K562 (cell line): ENCODE data around the gene GBP7. TPM values are rescaled to one million over a fixed set of nuclear protein-coding genes. Genes with fewer than 3 reads are reported as not detected.

Experiments
- ATAC-seq: fragments of 200-7000 bp; cut with Tn5 transposase; 3 replicates; pipeline ENCODE4 v1.9.1; 2020; ENCODE audit warnings: moderate library complexity
- BruUV-seq: library from RNA; stranded (reverse); fragments of 400-500 nt; replicated peaks from 2 replicates; lab custom pipeline; 2021; lab: Mats Ljungman, UMichigan
- CTCF ChIA-PET: fragments of 300-600 bp; formaldehyde crosslinking; extraction: SDS; loops from one replicate; lab custom pipeline; 2021; ENCODE audit warnings: low intra/inter-chr PET ratio; lab: Yijun Ruan, JAX
- POLR2A ChIA-PET: fragments of 300-600, 350-650 bp; sonication (Branson Sonifier 250); formaldehyde crosslinking; extraction: SDS; loops from one replicate; lab custom pipeline; 2021; ENCODE audit warnings: antibody characterized with exemption, inconsistent platforms; lab: Yijun Ruan, JAX
- DNase-seq, 4 experiments: peaks; one replicate each; pipeline versions ENCODE4 v3.0.0 to v3.0.0-alpha.2; 2011 to 2018; ENCODE audit warnings: low spot score in 3 of 4, mixed read lengths in 3 of 4; ENCODE audit errors: extremely low read depth in 1 of 4
- FAIRE-seq: peaks from 2 replicates; lab custom pipeline; 2011; peaks lifted over from hg19 to GRCh38; lab: Jason Lieb, UNC
- H2AFZ ChIP-seq: 2 replicates; pipeline ENCODE4 v1.6.0; 2011; ENCODE audit warnings: low read depth, low read length, control low read depth, inconsistent platforms
- H3K27ac ChIP-seq: fragments of 200-600 bp; 3 replicates; pipeline ENCODE4 v1.8.0; 2011; ENCODE audit warnings: low read depth, mild to moderate bottlenecking, control low read depth, inconsistent platforms, low read length, moderate library complexity, mixed read lengths; ENCODE audit errors: extremely low read depth
- H3K27me3 ChIP-seq, 2 experiments: fragments of 300-600 bp in 1 of 2; 2 replicates in 1 of 2; 3 replicates in 1 of 2; pipeline versions ENCODE4 v1.6.0 to v1.8.0; 2011; ENCODE audit warnings: inconsistent platforms in 2 of 2, low read length in 2 of 2, mild to moderate bottlenecking in 1 of 2, mixed read lengths in 1 of 2, moderate library complexity in 1 of 2; ENCODE audit not compliant: control insufficient read depth in 2 of 2, insufficient read depth in 2 of 2
- H3K36me3 ChIP-seq: fragments of 300-600 bp; 3 replicates; pipeline ENCODE4 v1.8.0; 2011; ENCODE audit warnings: mild to moderate bottlenecking, low read length, inconsistent platforms; ENCODE audit not compliant: control insufficient read depth, insufficient read depth
- H3K4me1 ChIP-seq, 2 experiments: fragments of 200-600 bp in 1 of 2; replicated peaks in 1 of 2; 2 replicates in 1 of 2; 3 replicates in 1 of 2; pipeline versions ENCODE4 v1.5.1 to v1.8.0; 2011; ENCODE audit warnings: inconsistent platforms in 2 of 2, low read length in 2 of 2, mild to moderate bottlenecking in 1 of 2, mixed read lengths in 1 of 2, moderate library complexity in 1 of 2; ENCODE audit not compliant: control insufficient read depth in 2 of 2, insufficient read depth in 2 of 2
- H3K4me2 ChIP-seq: 2 replicates; pipeline ENCODE4 v1.6.1; 2011; ENCODE audit warnings: low read length, control low read depth, inconsistent platforms, mixed read lengths; ENCODE audit not compliant: insufficient read depth
- H3K4me3 ChIP-seq: fragments of 200-600 bp; sonication (generic), shearing (Covaris generic); 2 replicates; pipeline ENCODE4 v1.5.1; 2016; ENCODE audit warnings: control low read depth, inconsistent platforms
- H3K79me2 ChIP-seq: fragments of 200-600 bp; 3 replicates; pipeline ENCODE4 v1.8.0; 2011; ENCODE audit warnings: low read length, inconsistent platforms; ENCODE audit not compliant: control insufficient read depth, insufficient read depth
- H3K9ac ChIP-seq, 2 experiments: 2 replicates each; pipeline versions ENCODE4 v1.6.0 to v1.6.1; 2011; ENCODE audit warnings: low read depth in 2 of 2, low read length in 2 of 2, control low read depth in 1 of 2, inconsistent platforms in 1 of 2, mild to moderate bottlenecking in 1 of 2, mixed read lengths in 1 of 2; ENCODE audit not compliant: insufficient read depth in 1 of 2
- H3K9me1 ChIP-seq: one replicate; pipeline ENCODE4 v1.6.0; 2011; ENCODE audit warnings: inconsistent platforms, mild to moderate bottlenecking, low read length, moderate library complexity; ENCODE audit not compliant: control insufficient read depth, insufficient read depth
- H3K9me3 ChIP-seq: replicated peaks from 2 replicates; pipeline ENCODE4 v1.5.1; 2011; ENCODE audit warnings: low read depth, low read length, inconsistent platforms; ENCODE audit not compliant: control insufficient read depth, insufficient read depth
- H4K20me1 ChIP-seq: replicated peaks from 2 replicates; pipeline ENCODE4 v1.6.1; 2011; ENCODE audit warnings: low read length, inconsistent platforms, mixed read lengths; ENCODE audit not compliant: control insufficient read depth, insufficient read depth
- ARNT ChIP-seq, 2 experiments: fragments of 450-650 bp; IDR thresholded peaks; 2 replicates each; pipeline ENCODE4 v1.6.1; 2016; ENCODE audit warnings: mild to moderate bottlenecking in 1 of 2
- CGGBP1 ChIP-seq: fragments of 250-450 bp; sonication (Bioruptor Pico); IDR thresholded peaks from 2 replicates; pipeline ENCODE4 v1.9.0; 2021; ENCODE audit warnings: mild to moderate bottlenecking
- CREB1 ChIP-seq, 2 experiments: sonication (generic) in 1 of 2; formaldehyde crosslinking in 1 of 2; IDR thresholded peaks; 2 replicates each; pipeline versions ENCODE4 v1.6.1 to v1.8.0; 2012 to 2022; ENCODE audit warnings: inconsistent platforms in 1 of 2, mild to moderate bottlenecking in 1 of 2, missing genetic modification reagents in 1 of 2, moderate library complexity in 1 of 2
- CREM ChIP-seq: IDR thresholded peaks from 2 replicates; pipeline ENCODE4 v1.6.1; 2014; ENCODE audit warnings: antibody characterized with exemption, low read depth
- EP400 ChIP-seq: fragments of 450-650 bp; IDR thresholded peaks from 2 replicates; pipeline ENCODE4 v1.6.1; 2017; ENCODE audit warnings: antibody characterized with exemption, mild to moderate bottlenecking, moderate library complexity
- GATAD2B ChIP-seq: fragments of 450-650 bp; IDR thresholded peaks from 2 replicates; pipeline ENCODE4 v1.6.1; 2017; ENCODE audit warnings: mild to moderate bottlenecking, borderline replicate concordance
- GTF2B ChIP-seq: IDR thresholded peaks from 2 replicates; pipeline ENCODE4 v1.6.1; 2011; ENCODE audit not compliant: insufficient read length; ENCODE audit errors: extremely low read depth
- MCM5 ChIP-seq: fragments of 450-650 bp; IDR thresholded peaks from 2 replicates; pipeline ENCODE4 v1.6.1; 2016; ENCODE audit warnings: low read depth
- MNT ChIP-seq, 2 experiments: fragments of 450-650 bp; conservative IDR thresholded peaks; 2 replicates each; pipeline ENCODE4 v1.6.1; 2017; ENCODE audit warnings: mild to moderate bottlenecking in 2 of 2, moderate library complexity in 2 of 2
- NKRF ChIP-seq: fragments of 450-650 bp; IDR thresholded peaks from 2 replicates; pipeline ENCODE4 v1.6.1; 2016; ENCODE audit warnings: borderline replicate concordance
- NRF1 ChIP-seq, 2 experiments: fragments of 450-650 bp; IDR thresholded peaks in 1 of 2; conservative IDR thresholded peaks in 1 of 2; 2 replicates each; pipeline ENCODE4 v1.6.1; 2014; ENCODE audit warnings: mild to moderate bottlenecking in 2 of 2
- RFX7 ChIP-seq: fragments of 250-450 bp; sonication (Bioruptor Pico); IDR thresholded peaks from 2 replicates; pipeline ENCODE4 v1.5.1; 2021; ENCODE audit warnings: mild to moderate bottlenecking
- SP2 ChIP-seq: IDR thresholded peaks from 2 replicates; pipeline ENCODE4 v1.6.1; 2011; ENCODE audit warnings: mild to moderate bottlenecking, low read depth, low read length, moderate library complexity; ENCODE audit not compliant: poor library complexity, severe bottlenecking; ENCODE audit errors: extremely low read depth
- SRSF7 ChIP-seq: fragments of 200-400 bp; formaldehyde crosslinking; optimal IDR thresholded peaks from 2 replicates; pipeline ENCODE3; 2017; ENCODE audit warnings: mild to moderate bottlenecking, low read depth, low read length
- TCF15 ChIP-seq: fragments of 250-450 bp; sonication (Bioruptor Pico); IDR thresholded peaks from 2 replicates; pipeline ENCODE4 v1.8.0; 2022; ENCODE audit warnings: moderate library complexity, mild to moderate bottlenecking, inconsistent platforms
- XRCC5 ChIP-seq: fragments of 200-400 bp; formaldehyde crosslinking; IDR thresholded peaks from 2 replicates; pipeline ENCODE4 v1.6.1; 2017; ENCODE audit warnings: low read depth, mild to moderate bottlenecking, low read length
- YBX1 ChIP-seq: fragments of 450-650 bp; IDR thresholded peaks from 2 replicates; pipeline ENCODE4 v1.7.1; 2016; ENCODE audit warnings: mild to moderate bottlenecking
- ZNF121 ChIP-seq: sonication (generic); formaldehyde crosslinking; conservative IDR thresholded peaks from 2 replicates; pipeline ENCODE4 v1.8.0; 2022; ENCODE audit warnings: missing genetic modification reagents
- WGBS: fragments of 100-300 bp; shearing (Covaris generic); methylation state at CpG from one replicate; pipeline ENCODE4 v1.1.6; 2016; ENCODE audit warnings: low coverage, mixed read lengths; ENCODE audit not compliant: insufficient coverage; ENCODE audit errors: missing lambda C conversion rate; 5-methylcytosine and 5-hydroxymethylcytosine counted together
- in situ Hi-C: fragments of 300-500 bp; cut with MboI; formaldehyde crosslinking; loops from 4 replicates; pipeline ENCODE4 v1.15.0; 2018; ENCODE audit warnings: inconsistent platforms, mixed read lengths
- intact Hi-C: fragments of 100-400 bp; cut with micrococcal nuclease; formaldehyde crosslinking; loops from 2 replicates; pipeline ENCODE4 v1.14.2; 2022
- polyA plus RNA-seq, 8 experiments: library from polyadenylated mRNA; depleted of rRNA in 4 of 8; stranded (reverse) in 5 of 8; unstranded in 3 of 8; fragments of >200 nt; fragmentation: Nextera tagmentation in 2 of 8; fragmentation: Illumina TruSeq in 1 of 8; extraction: Ambion mirVana in 2 of 8; extraction: Trizol in 1 of 8; gene quantifications; 2 replicates each; pipeline versions ENCODE4 v1.2.1 to v1.2.3, GENCODE V29; 2011 to 2014; ENCODE audit warnings: inconsistent platforms in 1 of 8, missing spikeins in 1 of 8
- total RNA-seq, 7 experiments: library from RNA; depleted of rRNA in 6 of 7; stranded (reverse); fragments of >200 nt in 6 of 7; fragmentation: Illumina TruSeq in 2 of 7; extraction: Trizol in 2 of 7; gene quantifications; 2 replicates each; pipeline versions ENCODE4 v1.2.1 to v1.2.3, GENCODE V29; 2011 to 2021; ENCODE audit warnings: low replicate concordance in 1 of 7

Gene GBP7
- total and polyA plus RNA-seq, 9 of the 15 experiments (the other 6 are each of a cell fraction or from before 2014, with no cell fraction given): 0.03 TPM; not detected in 8

GRCh38 chr1:89174491-89174890 lies 1.3 kb downstream of the GBP7 start:
- no peaks in the 10 kb centered on the region for H3K4me1 ChIP-seq
- in situ Hi-C loops (no loop called here), intact Hi-C loops (no loop called here)
- no TSS peak for BruUV-seq
- H3K9ac ChIP-seq: no peak overlapping the region
- H3K4me2 ChIP-seq: no peak overlapping the region
- no peaks in the 10 kb centered on the region for H3K9me3 ChIP-seq
- no peak overlapping the region for H3K27ac ChIP-seq
- H3K79me2 ChIP-seq: no peaks in the 10 kb centered on the region
- ChIA-PET CTCF (no interaction called here), POLR2A (interaction anchor here (0.6 kb wide), 1 partner anchor 27 kb away, joined by 3 read pairs; no protein-coding TSS in a partner anchor)
- H3K9me1 ChIP-seq: no peaks in the 10 kb centered on the region
- no peak overlapping the region for H3K4me3 ChIP-seq
- H3K36me3 ChIP-seq: no peaks in the 10 kb centered on the region
- 0% methylated on average over 3 of the region's 3 CpGs for WGBS
- H4K20me1 ChIP-seq: no peaks in the 10 kb centered on the region
- DNase-seq (no peak), ATAC-seq (no peak), FAIRE-seq (no peak)
- no peaks in the 10 kb centered on the region for H3K27me3 ChIP-seq
- H2AFZ ChIP-seq: no peak overlapping the region
- no peak for TF ChIP-seq GTF2B
- no peak for TF ChIP-seq ARNT (IDR thresholded peaks at IDR 0.05)
- no peak for TF ChIP-seq TCF15 (CRISPR knock-in tag)
- TF ChIP-seq CGGBP1: no peak
- no peak for TF ChIP-seq EP400
- no peak for TF ChIP-seq SRSF7
- no peak for TF ChIP-seq CREM
- no peak for TF ChIP-seq CREB1 (IDR thresholded peaks at IDR 0.05)
- TF ChIP-seq CREB1 (CRISPR knock-in tag; IDR thresholded peaks at IDR 0.05): no peak
- no peak for TF ChIP-seq ZNF121 (CRISPR knock-in tag)
- TF ChIP-seq NKRF: no peak
- no peak for TF ChIP-seq MCM5
- TF ChIP-seq GATAD2B: no peak
- TF ChIP-seq SP2: no peak
- no peak for TF ChIP-seq RFX7
- TF ChIP-seq MNT (conservative IDR thresholded peaks at IDR 0.05): no peak
- TF ChIP-seq NRF1 (conservative IDR thresholded peaks at IDR 0.05 in 1 of 2, IDR thresholded peaks at IDR 0.05 in 1 of 2): no peak
- TF ChIP-seq XRCC5: no peak
- no peak for TF ChIP-seq YBX1
